Thyroid gland (tissue), 4 donors: ENCODE measurements around the gene KLHDC9. TPM values are rescaled to one million over a fixed set of nuclear protein-coding genes. Genes with fewer than 3 reads are reported as not detected.
"Not testable (repeated sequence)": the region's sequence is repeated elsewhere in the genome, so short reads cannot be mapped to it uniquely, and the experiment has no call there.

ENCODE experiments used
- DNase-seq, 2 donors: peaks; one replicate each; pipeline ENCODE4 v3.0.0-alpha.2; 2019
- H3K27ac ChIP-seq, 3 donors: fragments of 200-600 bp; sonication (generic); 1 replicate in 2 of 3; 2 replicates in 1 of 3; pipeline ENCODE4 v1.5.1; 2016 to 2019; ENCODE audit warnings: mild to moderate bottlenecking in 1 of 3, moderate library complexity in 1 of 3
- H3K27me3 ChIP-seq: fragments of 200-600 bp; sonication (generic); one replicate; pipeline ENCODE4 v1.5.1; 2019
- H3K36me3 ChIP-seq, 2 donors: fragments of 200-600 bp; sonication (generic); one replicate each; pipeline ENCODE4 v1.5.1; 2016 to 2019
- H3K4me1 ChIP-seq, 2 donors: fragments of 200-600 bp; sonication (generic); one replicate each; pipeline ENCODE4 v1.5.1; 2017 to 2019
- H3K4me3 ChIP-seq, 3 donors: fragments of 200-600 bp; sonication (generic); replicated peaks in 1 of 3; 1 replicate in 2 of 3; 2 replicates in 1 of 3; pipeline ENCODE4 v1.5.1; 2016; ENCODE audit warnings: mild to moderate bottlenecking in 1 of 3
- H3K9me3 ChIP-seq: fragments of 200-600 bp; sonication (generic); one replicate; pipeline ENCODE4 v1.5.1; 2017
- POLR2A ChIP-seq, 2 donors: fragments of 450-650 bp; IDR thresholded peaks; one replicate each; pipeline ENCODE4 v1.6.1; 2017; ENCODE audit warnings: antibody characterized with exemption in 2 of 2, mild to moderate bottlenecking in 2 of 2, moderate library complexity in 1 of 2
- WGBS, 2 donors: methylation state at CpG; one replicate each; pipeline ENCODE4 v1.1.5; 2017; 5-methylcytosine and 5-hydroxymethylcytosine counted together
- intact Hi-C: fragments of 100-400 bp; cut with DNase I; formaldehyde crosslinking; loops from one replicate; pipeline ENCODE4 v1.15.1; 2023
- total RNA-seq, 4 donors: library from RNA; depleted of rRNA; stranded (reverse); fragments of >200 nt; gene quantifications; one replicate each; pipeline ENCODE4 v1.2.3, GENCODE V29; 2016
- TF ChIP-seq, protein P1 (sequence below), 6 experiments: fragments of 200-600 bp in 3 of 6; fragments of 450-650 bp in 3 of 6; sonication (generic) in 3 of 6; IDR thresholded peaks; one replicate each; pipeline ENCODE4 v1.5.1; 2016 to 2019; ENCODE audit warnings: antibody characterized with exemption in 6 of 6, mild to moderate bottlenecking in 2 of 6, inconsistent platforms in 1 of 6, moderate library complexity in 1 of 6

Gene KLHDC9
- total RNA-seq, 4 donors from 2014 or later: 6.9 to 31.8 (median 19.2) TPM

DNA sequence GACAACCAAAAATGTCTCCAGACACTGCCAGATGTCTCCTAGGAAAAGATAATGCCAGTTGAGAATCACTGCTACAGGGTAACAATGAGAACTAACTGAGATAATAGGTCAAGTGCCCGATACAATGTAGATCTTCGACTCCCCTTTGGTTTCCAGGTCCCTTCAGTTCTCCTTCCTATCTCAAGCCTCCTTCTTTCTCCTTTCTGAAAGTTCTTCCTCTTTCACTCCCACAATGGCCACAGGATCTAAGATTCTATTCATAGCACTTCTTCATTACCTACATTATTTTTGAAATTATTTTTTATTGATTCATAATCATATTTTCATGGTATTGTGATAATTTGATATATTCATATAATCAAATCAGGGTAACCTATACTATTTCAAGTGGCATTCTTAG, 13.4 kb downstream of the KLHDC9 start:
- DNase-seq: no peak
- Histone ChIP-seq H3K27me3 (no peaks in the 10 kb centered on the region), H3K4me3 (no peak overlapping the region), H3K27ac (no peak overlapping the region), H3K9me3 (no peaks in the 10 kb centered on the region), H3K4me1 (peaks cover 2 to 8% of the 10 kb centered on the region in 2 donors), H3K36me3 (no peaks in the 10 kb centered on the region)
- WGBS, 2 donors: 79 to 91% methylated on average over 2 of the region's 2 CpGs
- intact Hi-C loops: no loop called here
- no peak for TF ChIP-seq POLR2A (IDR thresholded peaks at IDR 0.05)
- TF ChIP-seq, protein P1, sequence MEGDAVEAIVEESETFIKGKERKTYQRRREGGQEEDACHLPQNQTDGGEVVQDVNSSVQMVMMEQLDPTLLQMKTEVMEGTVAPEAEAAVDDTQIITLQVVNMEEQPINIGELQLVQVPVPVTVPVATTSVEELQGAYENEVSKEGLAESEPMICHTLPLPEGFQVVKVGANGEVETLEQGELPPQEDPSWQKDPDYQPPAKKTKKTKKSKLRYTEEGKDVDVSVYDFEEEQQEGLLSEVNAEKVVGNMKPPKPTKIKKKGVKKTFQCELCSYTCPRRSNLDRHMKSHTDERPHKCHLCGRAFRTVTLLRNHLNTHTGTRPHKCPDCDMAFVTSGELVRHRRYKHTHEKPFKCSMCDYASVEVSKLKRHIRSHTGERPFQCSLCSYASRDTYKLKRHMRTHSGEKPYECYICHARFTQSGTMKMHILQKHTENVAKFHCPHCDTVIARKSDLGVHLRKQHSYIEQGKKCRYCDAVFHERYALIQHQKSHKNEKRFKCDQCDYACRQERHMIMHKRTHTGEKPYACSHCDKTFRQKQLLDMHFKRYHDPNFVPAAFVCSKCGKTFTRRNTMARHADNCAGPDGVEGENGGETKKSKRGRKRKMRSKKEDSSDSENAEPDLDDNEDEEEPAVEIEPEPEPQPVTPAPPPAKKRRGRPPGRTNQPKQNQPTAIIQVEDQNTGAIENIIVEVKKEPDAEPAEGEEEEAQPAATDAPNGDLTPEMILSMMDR (IDR thresholded peaks at IDR 0.05): no peak

DNA sequence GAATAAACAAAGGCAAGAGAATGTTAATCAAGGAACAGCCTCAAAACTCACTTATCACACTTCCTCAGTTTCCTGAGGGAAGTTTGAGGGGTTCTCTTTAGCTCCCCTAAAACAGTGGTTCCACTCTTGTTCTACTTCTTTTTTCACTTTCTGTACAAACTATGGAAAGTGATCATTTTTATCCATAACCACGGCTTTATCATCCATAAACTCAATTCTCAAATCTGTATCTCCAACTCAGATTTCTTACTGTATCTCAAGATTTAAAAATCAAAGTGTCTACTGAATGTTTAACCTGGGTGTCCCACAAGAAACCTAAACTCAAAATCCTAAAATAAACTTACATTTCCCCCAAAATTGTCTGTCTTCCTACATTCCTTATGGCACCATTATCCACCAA, 15.8 kb downstream of the KLHDC9 start:
- Histone ChIP-seq H3K4me3 (no peak overlapping the region), H3K36me3 (no peaks in the 10 kb centered on the region), H3K9me3 (no peaks in the 10 kb centered on the region), H3K4me1 (peaks cover 15 to 19% of the 10 kb centered on the region in 2 donors), H3K27ac (no peak overlapping the region), H3K27me3 (no peaks in the 10 kb centered on the region)
- 90 to 91% methylated on average over 1 of the region's 1 CpG for WGBS, 2 donors
- no peak for DNase-seq
- TF ChIP-seq POLR2A (IDR thresholded peaks at IDR 0.05): no peak
- TF ChIP-seq, protein P1 (IDR thresholded peaks at IDR 0.05): no peak
- intact Hi-C loops: no loop called here

DNA sequence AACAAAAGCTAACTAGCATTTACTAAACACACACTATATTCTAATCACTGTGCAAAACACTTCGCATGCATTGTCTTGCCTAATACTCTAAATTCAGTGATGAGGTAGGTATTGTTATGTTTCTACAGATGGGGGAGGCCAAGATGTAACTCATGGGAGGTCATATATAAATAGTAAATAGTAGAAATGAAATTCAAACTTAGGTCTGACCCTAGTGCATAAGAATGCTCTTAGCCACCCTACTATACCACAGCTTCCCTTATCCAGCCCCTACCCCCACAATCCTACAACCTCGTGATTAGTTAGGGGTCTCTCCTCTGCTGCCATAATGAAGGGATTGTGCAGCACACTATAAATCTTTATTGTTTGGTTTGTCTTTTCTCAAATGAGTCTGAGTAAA, 16.4 kb downstream of the KLHDC9 start:
- Histone ChIP-seq H3K27ac (no peak overlapping the region), H3K36me3 (no peaks in the 10 kb centered on the region), H3K27me3 (no peaks in the 10 kb centered on the region), H3K4me3 (no peak overlapping the region), H3K9me3 (no peaks in the 10 kb centered on the region), H3K4me1 (peaks cover 20 to 25% of the 10 kb centered on the region in 2 donors)
- intact Hi-C loops: no loop called here
- no peak for DNase-seq
- 88 to 93% methylated on average over 2 of the region's 2 CpGs for WGBS, 2 donors
- TF ChIP-seq POLR2A (IDR thresholded peaks at IDR 0.05): no peak
- TF ChIP-seq, protein P1 (IDR thresholded peaks at IDR 0.05): no peak

DNA sequence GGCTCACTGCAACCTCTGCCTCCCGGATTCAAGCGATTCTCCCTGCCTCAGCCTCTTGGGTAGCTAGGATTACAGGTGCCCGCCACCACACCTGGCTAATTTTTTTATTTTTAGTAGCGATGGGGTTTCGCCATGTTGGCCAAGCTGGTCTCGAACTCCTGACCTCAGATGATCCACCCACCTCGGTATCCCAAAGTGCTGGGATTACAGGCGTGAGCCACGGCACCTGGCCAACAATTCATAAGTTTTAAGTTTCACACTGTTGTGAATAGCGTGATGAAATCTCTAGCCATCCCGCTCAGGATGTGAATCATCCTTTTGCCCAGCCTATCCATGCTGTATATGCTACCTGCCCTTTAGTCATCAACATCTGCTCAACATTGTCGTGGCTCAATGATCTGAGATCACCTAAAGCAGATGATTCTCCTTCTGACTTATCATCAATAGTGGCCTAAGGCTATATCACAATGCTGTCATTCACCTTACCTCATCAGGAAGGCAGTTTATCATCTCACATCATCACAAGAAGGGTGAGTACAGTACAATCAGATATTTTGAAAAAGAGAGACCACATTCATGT, 17.1 kb downstream of the KLHDC9 start:
- Histone ChIP-seq H3K27me3 (no peaks in the 10 kb centered on the region), H3K36me3 (no peaks in the 10 kb centered on the region), H3K27ac (no peak overlapping the region), H3K4me3 (no peak overlapping the region), H3K9me3 (no peaks in the 10 kb centered on the region), H3K4me1 (peaks cover 20 to 32% of the 10 kb centered on the region in 2 donors)
- intact Hi-C loops: no loop called here
- WGBS, 2 donors: 90 to 94% methylated on average over 12 of the region's 12 CpGs
- no peak for DNase-seq
- TF ChIP-seq POLR2A (IDR thresholded peaks at IDR 0.05): no peak
- TF ChIP-seq, protein P1 (IDR thresholded peaks at IDR 0.05): no peak

DNA sequence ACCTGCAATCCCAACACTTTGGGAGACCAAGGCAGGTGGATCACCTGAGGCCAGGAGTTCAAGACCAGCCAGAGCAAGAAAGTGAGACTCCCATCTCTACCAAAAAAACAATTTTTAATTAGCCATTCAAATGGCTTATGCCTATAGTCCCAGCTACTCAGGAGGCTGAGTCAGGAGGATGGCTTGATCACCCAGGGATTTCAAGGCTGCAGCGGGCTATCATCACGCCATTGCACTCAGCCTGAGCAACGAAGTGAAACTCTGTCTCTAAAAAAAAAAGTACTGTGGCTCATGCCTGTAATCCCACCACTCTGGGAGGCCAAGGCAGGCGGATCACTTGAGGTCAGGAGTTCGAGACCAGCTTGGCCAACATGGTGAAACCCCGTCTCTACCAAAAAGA, 17.8 kb downstream of the KLHDC9 start:
- intact Hi-C loops, H3K36me3 ChIP-seq, H3K27ac ChIP-seq, H3K27me3 ChIP-seq, H3K4me3 ChIP-seq, H3K9me3 ChIP-seq, DNase-seq: not testable (repeated sequence)
- peaks cover 20 to 36% of the 10 kb centered on the region in 2 donors for H3K4me1 ChIP-seq
- WGBS, 2 donors: 90 to 91% methylated on average over 6 of the region's 6 CpGs
